HG03045 (cell line): ENCODE measurements around the gene AP4E1.
"Not testable (repeated sequence)": the region's sequence is repeated elsewhere in the genome, so short reads cannot be mapped to it uniquely, and the experiment has no call there.

Source experiments
- ATAC-seq: cut with Tn5 transposase; IDR thresholded peaks from one replicate; pipeline ENCODE4 v1.9.1; 2021; ENCODE audit warnings: mild to moderate bottlenecking, moderate library complexity; ENCODE audit not compliant: unreplicated experiment

Gene AP4E1

DNA sequence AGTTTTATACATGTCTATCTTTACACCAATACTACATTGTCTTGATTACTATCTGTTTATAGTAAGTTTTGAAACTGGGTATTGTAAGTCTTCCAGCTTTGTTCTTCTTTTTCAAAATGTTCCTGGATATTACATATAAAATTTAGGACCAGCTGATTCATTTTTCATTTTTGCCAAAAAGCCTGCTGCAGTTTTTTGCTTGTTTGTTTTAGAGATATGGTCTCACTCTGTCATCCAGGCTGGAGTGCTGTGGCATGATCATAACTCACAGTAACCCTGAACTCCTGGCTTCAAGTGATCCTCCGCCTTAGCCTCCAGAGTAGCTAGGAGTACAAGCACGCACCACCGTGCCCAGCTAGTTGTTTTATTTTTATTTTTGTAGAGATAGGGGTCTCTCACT, 20.4 kb upstream of the AP4E1 start:
- ATAC-seq: no peak

DNA sequence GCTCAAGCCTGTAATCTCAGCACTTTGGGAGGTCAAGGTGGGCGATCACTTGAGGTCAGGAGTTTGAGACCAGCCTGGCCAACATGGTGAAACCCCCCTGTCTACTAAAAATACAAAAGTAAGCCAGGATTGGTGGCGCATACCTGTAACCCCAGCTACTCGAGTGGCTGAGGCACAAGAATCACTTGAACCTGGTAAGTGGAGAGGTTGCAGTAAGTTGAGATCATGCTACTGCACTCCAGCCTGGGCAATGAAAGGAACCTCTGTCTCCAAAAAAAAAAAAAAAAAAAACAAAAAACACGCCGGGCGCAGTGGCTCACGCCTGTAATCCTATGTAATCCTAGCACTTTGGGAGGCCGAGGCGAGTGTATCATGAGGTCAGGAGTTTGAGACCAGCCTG, 18.9 kb upstream of the AP4E1 start:
- no peak for ATAC-seq

DNA sequence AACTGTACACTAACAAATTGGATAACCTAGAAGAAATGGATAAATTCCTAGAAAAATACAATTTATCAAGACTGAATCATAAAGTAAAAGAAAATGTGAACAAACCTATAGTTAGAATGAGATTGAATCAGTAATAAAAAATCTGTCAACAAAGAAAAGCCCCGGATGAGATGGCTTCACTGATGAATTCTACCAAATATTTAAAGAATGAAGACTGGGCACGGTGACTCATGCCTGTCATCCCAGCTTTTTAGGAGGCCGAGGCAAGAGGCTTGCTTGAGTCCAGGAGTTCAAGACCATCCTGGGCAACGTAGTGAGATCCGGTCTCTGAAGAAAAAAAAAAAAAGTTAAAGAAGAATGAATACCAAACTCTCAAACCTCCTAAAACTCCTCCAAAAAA, 17.7 kb upstream of the AP4E1 start:
- ATAC-seq: no peak

DNA sequence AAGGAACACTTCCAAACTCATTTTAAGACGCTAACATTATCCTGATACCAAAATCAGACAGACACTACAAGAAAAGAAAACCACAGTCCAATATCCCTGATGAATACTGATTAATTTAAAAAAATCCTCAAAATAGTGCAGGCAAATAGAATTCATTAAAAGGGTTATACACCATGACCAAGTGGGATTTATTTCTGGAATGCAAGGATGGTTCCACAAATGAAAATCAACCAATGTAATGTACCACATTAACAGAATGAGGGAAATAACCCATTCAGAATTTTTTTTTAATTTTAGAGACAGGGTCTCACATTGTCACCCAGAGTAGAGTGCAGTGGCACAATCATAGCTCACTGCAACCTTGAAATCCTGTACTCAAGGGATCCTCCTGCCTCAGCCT, 17.3 kb upstream of the AP4E1 start:
- ATAC-seq: no peak

DNA sequence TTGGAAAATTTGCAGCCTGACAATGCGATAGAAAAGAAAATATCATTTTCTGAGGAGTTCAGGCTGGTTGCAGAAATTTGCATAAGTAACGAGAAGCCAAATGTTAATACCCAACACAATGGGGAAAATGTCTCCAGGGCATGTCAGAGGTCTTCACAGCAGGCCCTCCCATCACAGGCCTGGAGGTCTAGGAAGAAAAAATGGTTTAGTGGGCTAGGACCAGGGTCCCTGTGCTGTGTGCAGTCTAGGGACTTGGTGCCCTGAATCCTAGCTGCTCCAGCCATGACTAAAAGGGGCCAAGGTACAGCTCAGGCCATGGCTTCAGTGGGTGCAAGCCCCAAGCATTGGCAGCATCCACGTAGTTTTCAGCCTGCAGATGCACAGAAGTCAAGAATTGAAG, 14.5 kb upstream of the AP4E1 start:
- ATAC-seq: no peak

DNA sequence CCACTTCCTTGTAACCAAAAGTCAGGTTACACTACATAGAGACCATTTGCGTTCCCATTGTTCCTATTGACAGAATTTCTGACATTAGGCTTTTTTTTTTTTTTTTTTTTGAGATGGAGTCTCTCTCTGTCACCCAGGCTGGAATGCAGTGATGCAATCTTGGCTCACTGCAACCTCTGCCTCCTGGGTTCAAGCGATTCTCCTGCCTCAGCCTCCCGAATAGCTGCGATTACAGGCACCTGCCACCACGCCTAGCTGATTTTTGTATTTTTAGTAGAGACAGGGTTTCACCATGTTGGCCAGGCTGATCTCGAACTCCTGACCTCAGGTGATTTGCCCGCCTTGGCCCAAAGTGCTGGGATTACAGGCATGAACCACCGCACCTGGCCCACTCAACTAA, 7.1 kb upstream of the AP4E1 start:
- not testable (repeated sequence) for ATAC-seq

DNA sequence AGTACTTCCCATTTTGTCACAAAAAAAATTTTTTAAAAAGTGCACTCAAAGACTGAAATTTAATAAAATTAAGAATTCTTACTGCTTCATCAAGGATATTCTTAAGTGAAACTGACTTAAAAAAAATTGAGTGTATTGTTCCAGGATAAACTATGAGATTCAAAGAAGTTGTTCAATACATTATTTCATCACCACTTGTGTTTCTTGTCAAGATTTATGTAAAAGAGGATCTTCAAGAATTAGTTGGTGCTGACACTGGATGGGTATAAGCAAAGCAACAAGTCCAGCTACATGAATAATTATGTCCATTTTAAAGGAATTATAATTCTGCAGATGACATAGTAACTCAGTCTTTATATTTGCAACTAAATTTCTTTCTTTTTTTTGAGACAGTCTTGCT, 4.3 kb upstream of the AP4E1 start:
- ATAC-seq: no peak

DNA sequence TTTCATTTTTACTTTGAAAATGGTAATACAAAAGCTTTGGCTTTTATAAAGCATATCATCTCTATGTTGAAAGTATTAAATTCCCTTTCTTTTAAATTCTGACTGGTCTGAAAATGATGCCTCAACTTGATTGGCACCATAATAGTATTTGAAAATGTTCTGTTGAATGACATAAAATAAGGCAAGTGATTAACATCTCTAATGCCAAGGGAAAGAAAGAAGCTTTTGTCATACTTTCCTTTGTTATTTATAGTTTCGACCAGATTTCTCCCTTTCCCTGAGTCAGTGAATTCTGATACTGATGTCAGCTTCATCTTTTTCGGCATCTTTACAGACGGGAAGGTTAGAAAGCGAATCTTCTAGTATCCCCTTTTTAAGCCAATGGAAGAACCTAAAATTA, 3.4 kb upstream of the AP4E1 start:
- ATAC-seq: no peak

DNA sequence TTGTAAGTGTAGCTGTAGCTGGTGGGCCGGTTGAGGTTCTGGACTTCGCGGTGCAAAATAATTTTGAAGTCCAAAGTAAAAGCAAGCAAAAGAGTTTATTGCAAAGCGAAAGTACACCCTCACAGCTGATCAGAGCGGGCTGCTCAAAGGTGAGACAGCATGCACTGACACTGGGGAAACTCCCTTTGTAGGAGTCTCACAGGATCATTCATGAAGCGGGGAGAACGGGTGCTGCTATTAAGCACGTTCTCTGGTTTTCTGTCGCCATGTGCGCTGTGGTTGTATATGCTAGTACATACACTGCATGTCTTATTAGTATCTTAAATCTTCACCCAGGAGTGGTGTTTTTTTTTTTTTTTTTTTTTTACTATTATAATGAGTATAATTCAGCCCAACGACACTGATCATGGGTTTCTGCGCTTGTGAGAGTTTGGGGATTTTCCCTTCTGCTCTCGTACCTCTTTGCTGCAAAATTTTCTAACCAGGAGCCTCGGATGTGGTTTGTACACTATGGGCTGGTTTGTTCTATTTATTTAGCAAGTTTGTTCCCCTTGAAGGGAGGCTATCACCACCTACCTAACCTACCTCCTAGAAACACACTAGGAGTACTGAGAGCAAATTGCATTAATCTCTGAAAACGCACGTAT, 1.4 kb upstream of the AP4E1 start:
- peak; percentile 54 for ATAC-seq

DNA sequence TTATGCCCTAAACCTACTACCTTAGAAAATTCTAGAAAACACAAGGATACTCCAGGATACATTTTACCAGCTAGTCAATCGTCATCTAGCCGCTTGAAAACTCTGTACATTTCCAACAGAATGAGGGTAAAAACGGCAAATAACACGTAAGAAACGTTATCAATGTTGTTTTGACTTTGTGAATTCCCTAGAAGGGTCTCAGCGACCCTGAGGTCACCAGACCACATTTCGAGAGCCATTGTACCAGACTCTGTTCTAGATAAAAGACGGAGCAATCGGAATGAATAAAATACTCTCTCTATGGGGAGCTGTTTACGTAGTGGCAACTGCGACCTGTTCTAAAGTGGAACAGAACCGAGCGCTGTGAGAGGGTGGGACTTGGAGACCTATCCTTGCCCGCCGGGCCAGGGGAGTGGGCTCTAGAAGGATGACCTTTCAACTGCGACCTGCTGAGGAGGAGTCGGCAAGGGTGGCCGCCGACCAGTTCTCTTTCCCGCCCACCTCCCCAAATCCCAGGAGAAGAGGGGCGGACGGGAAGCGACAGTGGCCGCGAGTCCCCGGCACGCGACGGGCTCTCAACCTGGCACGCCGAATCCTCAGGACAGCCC, 778 bp upstream of the AP4E1 start:
- peak; percentile 28 for ATAC-seq

DNA sequence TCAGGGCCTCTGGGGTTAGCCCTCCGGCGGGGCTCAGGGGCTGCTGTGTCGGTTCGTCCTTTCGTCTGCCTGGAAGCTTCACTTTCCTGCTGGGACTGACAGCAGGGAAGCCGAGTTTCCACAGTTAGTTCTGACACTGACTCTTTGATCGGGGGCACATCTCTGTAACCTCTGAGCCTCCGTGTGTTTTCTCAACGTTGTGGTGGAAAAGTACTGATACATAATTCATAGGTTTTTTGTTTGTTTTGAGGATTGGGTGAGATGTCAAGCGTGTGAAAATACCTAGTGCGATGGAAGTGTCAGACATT, 481 bp downstream of the AP4E1 start:
- ATAC-seq: no peak

DNA sequence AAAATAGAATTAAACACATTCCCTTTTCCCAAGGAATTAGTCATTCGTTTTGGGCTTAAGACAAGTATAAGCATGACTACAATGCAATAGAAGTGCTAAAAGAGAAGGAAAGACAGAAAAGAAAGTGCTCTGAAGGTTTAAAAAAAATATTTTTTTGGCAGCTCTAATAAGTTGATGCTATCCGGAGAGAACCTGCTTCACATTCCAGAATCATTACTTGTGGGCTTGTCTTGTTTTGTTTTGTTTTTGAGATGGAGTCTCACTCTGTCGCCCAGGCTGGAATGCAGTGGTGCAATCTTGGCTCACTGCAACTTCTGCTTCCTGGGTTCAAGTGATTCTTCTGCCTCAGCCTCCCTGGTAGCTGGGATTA, 1.9 kb downstream of the AP4E1 start:
- not testable (repeated sequence) for ATAC-seq

DNA sequence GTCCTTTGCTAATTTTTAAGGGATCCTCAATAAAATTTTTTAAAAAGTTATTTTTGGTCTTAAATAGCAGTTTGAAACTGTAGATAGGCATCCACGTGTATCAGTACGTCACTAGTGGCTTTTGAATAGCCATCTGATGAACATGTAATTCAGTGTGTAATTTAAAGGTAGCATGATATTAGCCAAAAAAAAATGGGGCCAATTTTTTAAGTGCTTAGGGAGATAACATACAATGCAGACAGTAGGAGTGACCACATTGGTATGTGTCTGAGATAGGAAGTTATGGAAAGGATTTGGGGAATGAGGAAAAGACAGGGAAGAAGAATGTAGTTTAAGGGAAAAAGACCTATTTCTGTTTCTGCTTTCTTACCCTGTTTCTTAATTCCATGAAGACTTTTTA, 2.5 kb downstream of the AP4E1 start:
- ATAC-seq: no peak

DNA sequence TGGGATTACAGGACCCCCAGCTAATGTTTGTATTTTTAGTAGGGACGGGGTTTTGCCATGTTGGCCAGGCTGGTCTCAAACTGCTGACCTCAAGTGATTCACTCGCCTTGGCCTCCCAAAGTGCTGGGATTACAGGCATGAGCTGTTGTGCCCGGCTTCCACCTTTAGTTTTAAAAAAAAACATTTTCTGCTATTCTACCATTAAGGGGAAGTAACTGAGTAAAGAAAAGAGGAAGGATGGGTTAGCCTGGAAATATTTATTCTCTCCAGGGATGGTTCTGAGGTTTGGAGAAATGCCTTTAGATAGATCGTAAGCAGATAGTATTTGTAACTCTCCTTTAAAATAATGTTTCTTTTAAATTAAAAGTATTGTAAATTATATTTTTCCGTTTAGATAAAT, 3.1 kb downstream of the AP4E1 start:
- ATAC-seq: no peak

DNA sequence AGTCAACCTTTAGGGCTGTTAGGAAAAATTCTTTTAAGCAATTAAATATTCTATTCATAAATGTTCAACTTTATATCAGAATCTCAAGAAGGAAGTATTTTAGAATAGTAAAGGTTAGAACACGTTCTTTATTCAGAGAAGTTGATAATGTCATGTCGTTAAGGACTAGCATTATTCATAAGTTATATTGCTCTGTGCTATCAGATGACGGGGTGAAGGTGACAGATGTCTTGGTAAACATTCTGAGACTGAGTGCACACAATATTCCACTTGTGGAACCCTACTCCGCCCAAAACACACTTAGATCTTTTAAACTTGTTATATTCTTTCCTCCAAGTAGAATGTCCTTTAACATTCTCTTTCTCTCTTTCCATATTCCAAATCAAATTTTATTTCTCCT, 7.9 kb downstream of the AP4E1 start:
- ATAC-seq: no peak

DNA sequence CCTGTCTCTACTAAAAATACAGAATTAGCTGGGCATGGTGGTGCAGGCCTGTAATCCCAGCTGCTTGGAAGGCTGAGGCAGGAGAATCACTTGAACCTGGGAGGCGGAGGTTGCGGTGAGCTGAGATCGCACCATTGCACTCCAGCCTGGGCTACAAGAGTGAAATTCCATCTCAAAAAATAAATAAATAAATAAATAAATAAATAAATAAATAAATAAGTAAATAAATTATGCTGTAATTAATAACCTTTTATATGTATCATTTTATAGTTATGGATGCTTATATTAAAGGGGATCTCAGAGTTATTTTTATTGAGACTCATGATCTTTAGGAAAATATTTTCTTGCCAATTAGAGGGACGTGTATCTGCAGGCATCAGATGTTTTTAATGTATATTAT, 10.9 kb downstream of the AP4E1 start:
- ATAC-seq: not testable (repeated sequence)

DNA sequence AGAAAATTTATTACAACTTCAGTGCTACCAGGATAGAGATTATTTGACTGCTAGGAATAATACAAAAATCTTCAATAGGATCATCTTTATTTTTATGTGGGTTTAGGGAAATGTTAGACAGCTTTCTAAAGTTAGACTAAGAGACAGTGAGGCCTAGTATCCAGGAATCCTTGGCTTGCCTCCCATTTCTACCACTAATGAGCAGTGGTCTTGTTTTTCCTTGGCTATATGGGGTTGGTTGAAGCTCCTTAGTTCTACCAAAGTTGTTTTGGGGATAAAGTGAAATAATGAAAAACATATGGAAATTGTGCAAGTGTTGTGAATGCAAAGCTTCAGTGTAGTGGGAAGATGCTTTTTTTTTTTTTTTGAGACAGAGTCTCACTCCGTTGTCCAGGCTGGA, 16.8 kb downstream of the AP4E1 start:
- no peak for ATAC-seq

DNA sequence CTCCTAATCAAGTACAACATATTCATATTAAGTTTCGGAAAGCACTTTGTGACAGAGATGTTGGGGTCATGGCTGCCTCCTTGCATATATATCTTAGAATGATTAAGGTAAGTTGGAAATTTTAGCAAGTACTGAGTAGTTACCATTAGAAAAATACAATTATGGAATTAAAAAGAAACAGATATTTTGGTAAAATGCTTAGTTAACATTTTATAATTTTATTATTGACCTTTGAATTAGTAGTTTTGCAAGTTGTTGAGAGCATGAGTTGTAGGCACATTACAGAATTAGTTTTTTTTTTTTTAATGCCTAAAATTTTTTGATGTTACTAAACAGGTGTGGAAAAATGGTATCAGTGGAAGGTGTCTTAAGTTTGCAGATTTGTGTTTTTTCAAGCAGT, 20.6 kb downstream of the AP4E1 start:
- no peak for ATAC-seq

DNA sequence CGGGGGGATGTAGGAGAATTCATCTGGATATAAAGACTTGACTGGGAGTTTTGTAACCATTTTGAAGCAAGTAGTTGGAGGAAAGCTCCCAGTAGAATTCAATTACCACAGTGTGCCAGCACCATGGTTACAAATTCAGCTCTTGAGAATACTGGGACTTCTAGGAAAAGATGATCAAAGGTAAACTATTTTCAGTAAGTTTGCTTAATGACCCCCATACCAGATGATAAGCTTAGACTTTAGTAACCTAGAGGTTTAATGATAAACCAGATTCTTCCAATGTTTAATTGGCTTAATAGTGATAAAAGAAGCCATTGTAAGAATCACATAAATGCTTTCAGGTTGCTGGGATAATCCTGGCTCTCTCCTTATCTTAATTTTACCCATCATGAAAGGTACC, 22.3 kb downstream of the AP4E1 start:
- ATAC-seq: no peak

DNA sequence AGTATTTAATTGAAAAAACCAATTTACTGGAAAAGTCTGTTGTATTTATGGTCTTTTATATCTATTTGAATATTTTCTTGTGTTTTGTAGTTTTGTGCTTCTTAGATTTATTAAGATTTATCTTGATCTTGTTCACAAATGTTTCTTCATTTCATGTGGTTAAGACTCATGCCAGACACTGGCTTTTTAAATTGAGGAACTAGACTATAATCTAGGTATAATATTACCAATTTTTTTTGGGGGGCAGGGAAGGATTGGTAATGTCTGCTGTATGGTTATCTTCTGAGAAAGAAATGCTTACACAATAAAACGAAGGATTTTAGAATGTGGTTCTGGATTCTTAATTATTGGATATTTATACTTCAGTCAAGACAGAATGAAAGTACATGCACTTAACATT, 24.9 kb downstream of the AP4E1 start:
- no peak for ATAC-seq

DNA sequence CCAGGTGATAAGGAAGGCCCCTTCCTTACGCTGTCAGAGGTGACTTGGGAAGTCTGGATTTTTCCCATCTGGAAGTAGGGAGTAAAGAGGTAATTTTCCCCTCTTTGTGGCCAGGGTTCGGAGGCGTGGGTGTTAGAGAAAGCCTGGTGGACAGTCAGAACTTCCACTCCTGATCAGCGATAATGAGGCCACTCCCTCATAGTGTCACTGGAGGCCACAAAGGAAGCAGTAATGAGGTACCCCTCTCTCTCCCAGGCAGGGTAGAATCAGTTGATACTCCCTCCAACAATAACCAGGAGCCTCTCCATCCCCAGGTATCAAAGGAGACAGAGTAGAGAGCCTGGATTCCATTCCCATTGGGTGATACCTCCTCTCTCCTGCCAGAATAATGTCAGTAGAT, 30.0 kb downstream of the AP4E1 start:
- no peak for ATAC-seq

DNA sequence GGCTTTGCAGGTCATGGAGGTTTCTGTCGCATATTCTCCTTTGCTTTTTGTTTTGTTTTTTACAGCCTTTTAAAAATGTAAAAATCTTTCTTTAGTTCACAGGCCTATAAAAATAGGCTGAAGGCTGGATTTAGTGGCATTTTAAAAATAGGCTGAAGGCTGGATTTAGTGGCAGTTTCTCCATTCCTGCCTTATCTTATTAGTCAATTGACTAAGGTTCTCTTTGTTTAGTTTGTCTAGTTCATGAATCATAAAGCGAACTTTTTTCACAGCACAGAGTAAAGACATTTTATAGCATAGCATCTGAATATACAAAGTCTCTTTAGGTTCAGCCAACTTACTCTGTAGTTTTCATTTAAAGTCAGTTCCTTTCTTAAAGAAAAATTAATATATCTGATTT, 31.4 kb downstream of the AP4E1 start:
- no peak for ATAC-seq

DNA sequence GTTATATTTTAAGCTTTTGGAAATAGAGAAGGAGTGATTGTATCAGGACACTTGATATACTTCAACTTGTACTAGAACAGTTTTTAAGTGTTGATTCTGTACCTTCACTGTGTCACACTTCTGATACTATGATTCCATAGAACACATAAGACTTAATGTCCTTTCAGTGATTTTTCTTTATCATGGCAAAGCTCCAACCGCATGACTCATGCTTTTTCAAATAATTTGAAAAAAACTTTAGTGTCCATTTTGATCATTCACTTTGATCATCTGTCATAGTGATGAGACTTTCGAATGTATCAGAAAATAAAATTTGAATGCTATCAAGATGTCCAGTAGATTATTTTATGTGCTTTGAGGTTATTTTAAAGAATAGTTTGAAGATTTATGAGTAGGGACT, 32.0 kb downstream of the AP4E1 start:
- ATAC-seq: no peak
